ENCODE data around the gene FBLN1. TPM values are rescaled to one million over a fixed set of nuclear protein-coding genes. Genes with fewer than 3 reads are reported as not detected.

FBLN1 gene
- total RNA-seq, 2 donors from 2014 or later = 587 to 972 TPM

GRCh38 chr22:45571089-45571488 is 68.4 kb downstream of the FBLN1 start:
- Histone ChIP-seq H3K27ac (no peak overlapping the region), H3K36me3 (no peaks in the 10 kb centered on the region), H3K4me1 (ENCODE audit: control insufficient read depth in 1 of 2, low read depth in 2 of 2) (no peaks in the 10 kb centered on the region), H3K4me3 (no peak overlapping the region), H3K9me3 (peaks cover 12% of the 10 kb centered on the region), H3K27me3 (replicated peaks; ENCODE audit: insufficient read depth) (no peaks in the 10 kb centered on the region)
- DNase-seq (ENCODE audit: low spot score) = no peak
- ATAC-seq (ENCODE audit: insufficient number of reproducible peaks, low FRiP score, low read depth) = no peak
- TF ChIP-seq CTCF (IDR thresholded peaks at IDR 0.05) = no peak

- Histone ChIP-seq H3K27ac (no peak overlapping the region), H3K27me3 (replicated peaks; ENCODE audit: insufficient read depth) (no peaks in the 10 kb centered on the region), H3K4me1 (ENCODE audit: control insufficient read depth in 1 of 2, low read depth in 2 of 2) (no peaks in the 10 kb centered on the region), H3K4me3 (no peak overlapping the region), H3K9me3 (peaks cover 12% of the 10 kb centered on the region), H3K36me3 (no peaks in the 10 kb centered on the region)
- TF ChIP-seq CTCF (IDR thresholded peaks at IDR 0.05) = no peak
- DNase-seq (ENCODE audit: low spot score) = no peak
- ATAC-seq (ENCODE audit: insufficient number of reproducible peaks, low FRiP score, low read depth) = no peak
These were observed 69.8 kb downstream of the FBLN1 start for GRCh38 chr22:45572444-45572843.

- H3K9me3 ChIP-seq = peaks cover 12% of the 10 kb centered on the region
- no peaks in the 10 kb centered on the region for H3K27me3 ChIP-seq (replicated peaks; ENCODE audit: insufficient read depth)
- no peaks in the 10 kb centered on the region for H3K4me1 ChIP-seq (ENCODE audit: control insufficient read depth in 1 of 2, low read depth in 2 of 2)
- no peak for DNase-seq (ENCODE audit: low spot score)
- H3K4me3 ChIP-seq = no peak overlapping the region
- H3K27ac ChIP-seq = no peak overlapping the region
- H3K36me3 ChIP-seq = peaks cover 1% of the 10 kb centered on the region
- TF ChIP-seq CTCF (IDR thresholded peaks at IDR 0.05) = no peak
- ATAC-seq (ENCODE audit: insufficient number of reproducible peaks, low FRiP score, low read depth) = no peak
These were observed 71.5 kb downstream of the FBLN1 start for GRCh38 chr22:45574069-45574703.

GRCh38 chr22:45575173-45575572 is 72.5 kb downstream of the FBLN1 start:
- H3K9me3 ChIP-seq = peaks cover 12% of the 10 kb centered on the region
- DNase-seq (ENCODE audit: low spot score) = no peak
- no peaks in the 10 kb centered on the region for H3K4me1 ChIP-seq (ENCODE audit: control insufficient read depth in 1 of 2, low read depth in 2 of 2)
- peaks cover 4% of the 10 kb centered on the region for H3K36me3 ChIP-seq
- TF ChIP-seq CTCF (IDR thresholded peaks at IDR 0.05) = no peak
- no peaks in the 10 kb centered on the region for H3K27me3 ChIP-seq (replicated peaks; ENCODE audit: insufficient read depth)
- no peak overlapping the region for H3K27ac ChIP-seq
- ATAC-seq (ENCODE audit: insufficient number of reproducible peaks, low FRiP score, low read depth) = no peak
- no peak overlapping the region for H3K4me3 ChIP-seq

GRCh38 chr22:45575607-45576272 is 73.1 kb downstream of the FBLN1 start:
- DNase-seq (ENCODE audit: low spot score) (no peak), ATAC-seq (ENCODE audit: insufficient number of reproducible peaks, low FRiP score, low read depth) (no peak)
- no peak overlapping the region for H3K27ac ChIP-seq
- no peak overlapping the region for H3K4me3 ChIP-seq
- TF ChIP-seq CTCF (IDR thresholded peaks at IDR 0.05) = no peak
- no peaks in the 10 kb centered on the region for H3K27me3 ChIP-seq (replicated peaks; ENCODE audit: insufficient read depth)
- H3K9me3 ChIP-seq = peaks cover 8% of the 10 kb centered on the region
- no peaks in the 10 kb centered on the region for H3K4me1 ChIP-seq (ENCODE audit: control insufficient read depth in 1 of 2, low read depth in 2 of 2)
- H3K36me3 ChIP-seq = peaks cover 4% of the 10 kb centered on the region
